GM21447 (cell line): Measurements from ENCODE around the gene QTRT2.

Experiments used
- ATAC-seq: cut with Tn5 transposase; IDR thresholded peaks from one replicate; pipeline ENCODE4 v1.9.1; 2021; ENCODE audit not compliant: unreplicated experiment

The QTRT2 gene

DNA sequence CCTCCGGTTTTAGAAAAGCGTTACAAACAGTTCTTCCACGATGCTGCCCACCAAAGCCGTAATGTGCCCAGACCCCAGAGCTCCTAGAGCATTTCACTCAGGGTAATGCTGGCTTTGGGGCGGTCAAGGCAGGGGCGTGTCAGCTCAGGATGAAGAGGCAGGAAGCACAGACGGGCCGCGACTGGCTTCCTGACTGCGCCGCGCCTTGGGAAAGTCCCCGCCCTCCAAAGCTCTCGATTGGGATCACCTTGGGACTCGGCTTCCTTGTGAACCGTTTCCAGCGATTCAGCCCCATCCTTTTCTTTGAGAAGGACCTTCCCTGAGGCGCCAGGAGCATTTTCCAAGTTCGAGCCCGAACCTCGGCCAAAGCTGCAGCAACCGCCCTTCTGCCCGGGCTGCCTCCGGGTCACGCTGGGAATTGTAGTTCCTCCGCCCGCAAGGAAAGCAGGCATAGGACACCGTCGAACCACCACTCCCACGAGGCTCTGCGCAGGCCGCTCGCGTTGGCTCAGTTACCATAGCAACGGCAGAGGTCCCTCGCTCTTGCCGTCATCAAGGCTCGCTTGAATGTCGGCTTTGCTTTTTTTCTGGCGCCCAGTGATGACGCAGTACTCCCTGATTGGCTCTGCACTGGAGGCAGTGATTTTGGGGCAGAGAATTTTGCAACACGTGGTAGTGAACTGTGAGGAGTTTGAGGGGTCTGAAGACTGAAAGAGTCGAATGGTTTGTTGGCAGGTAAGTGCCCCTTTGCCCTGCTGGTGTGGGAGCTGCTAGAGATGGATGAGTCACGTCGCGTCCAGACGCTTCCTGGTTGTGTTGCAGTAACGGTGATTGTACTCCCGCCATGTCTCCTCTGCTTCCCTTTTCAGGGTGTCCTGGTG lies at the start of gene QTRT2, which contains the start of gene CCDC191:
Gene QTRT2 (plus strand): TSS at position 608 of the 881 bp plus-strand sequence. CDS start 8,521 bp downstream, outside the sequence.
Gene CCDC191 (minus strand): TSS at position 397 of the 881 bp plus-strand sequence. CDS start 60 bp downstream, at position 337.
- ATAC-seq = peak; percentile 98

DNA sequence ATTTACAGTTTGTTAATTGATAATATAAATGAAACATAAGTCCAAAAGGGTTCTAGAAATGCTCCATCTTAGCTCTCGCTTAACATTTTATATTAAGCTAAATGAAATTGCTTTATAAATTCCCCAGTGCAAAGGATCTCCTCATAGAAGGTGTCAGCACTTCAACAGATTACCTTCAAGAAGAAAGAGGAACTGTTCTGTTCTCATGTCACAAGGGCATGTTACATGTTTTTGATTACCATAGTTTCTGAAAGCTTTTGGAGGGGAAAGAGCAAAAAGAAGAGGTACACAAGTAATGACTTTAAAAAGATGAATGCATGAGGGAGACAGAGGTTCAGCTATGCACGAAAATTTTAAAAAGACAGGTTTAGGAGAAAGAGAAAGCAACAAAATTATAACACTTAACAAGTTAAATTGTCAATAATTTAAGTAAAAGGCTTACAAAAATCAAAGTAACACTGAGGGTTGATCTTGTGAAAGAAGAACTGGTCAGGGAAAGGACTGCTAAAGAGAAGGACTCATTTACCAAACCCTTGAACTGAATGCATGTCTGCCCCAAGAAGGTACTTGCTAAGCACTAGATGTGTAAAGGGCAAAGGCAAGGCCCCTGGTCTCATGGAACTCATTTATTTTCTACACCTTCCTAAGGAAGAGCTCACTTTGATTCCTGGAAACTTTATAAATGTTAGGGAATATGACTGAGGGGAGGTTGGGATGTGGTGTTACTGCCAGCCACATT lies 45.3 kb upstream of the QTRT2 start:
- ATAC-seq = no peak

DNA sequence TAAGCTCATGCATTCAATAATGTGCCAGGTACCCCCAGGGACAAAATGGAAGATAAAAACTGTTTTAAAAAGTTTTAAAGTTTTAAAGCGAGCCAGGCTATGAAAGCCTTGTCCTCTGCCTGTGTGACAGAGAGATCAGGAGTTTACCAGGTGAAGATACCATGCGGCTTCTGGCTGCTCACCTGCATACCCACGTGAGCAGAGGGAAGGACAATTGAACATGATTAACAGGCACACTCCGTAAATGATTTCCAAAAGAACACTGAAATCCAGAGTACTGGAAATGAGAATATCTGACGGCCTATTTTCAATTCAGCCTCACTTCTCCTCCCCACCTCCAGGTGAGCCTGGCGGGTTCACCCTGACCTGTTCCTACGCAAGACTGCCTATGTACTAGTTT lies 42.3 kb upstream of the QTRT2 start:
- no peak for ATAC-seq

DNA sequence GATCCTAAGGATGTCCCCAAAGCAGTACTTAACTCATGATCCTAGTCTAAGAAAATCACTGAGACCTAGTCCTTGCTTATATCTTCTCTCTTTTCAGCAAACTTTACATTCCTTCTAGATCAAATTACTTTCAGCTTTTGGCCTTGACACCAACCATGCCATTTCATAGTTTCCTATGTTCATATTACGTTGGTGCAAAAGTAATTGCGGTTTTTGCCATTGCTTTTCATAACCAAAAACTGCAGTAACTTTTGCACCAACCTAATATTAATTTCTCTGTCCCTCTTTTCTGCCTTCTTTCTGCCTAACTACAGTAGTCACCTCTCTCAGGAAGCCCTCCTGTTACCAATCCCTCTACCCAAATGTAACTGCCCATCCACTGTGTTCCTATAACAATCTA lies 37.1 kb upstream of the QTRT2 start:
- ATAC-seq = no peak

DNA sequence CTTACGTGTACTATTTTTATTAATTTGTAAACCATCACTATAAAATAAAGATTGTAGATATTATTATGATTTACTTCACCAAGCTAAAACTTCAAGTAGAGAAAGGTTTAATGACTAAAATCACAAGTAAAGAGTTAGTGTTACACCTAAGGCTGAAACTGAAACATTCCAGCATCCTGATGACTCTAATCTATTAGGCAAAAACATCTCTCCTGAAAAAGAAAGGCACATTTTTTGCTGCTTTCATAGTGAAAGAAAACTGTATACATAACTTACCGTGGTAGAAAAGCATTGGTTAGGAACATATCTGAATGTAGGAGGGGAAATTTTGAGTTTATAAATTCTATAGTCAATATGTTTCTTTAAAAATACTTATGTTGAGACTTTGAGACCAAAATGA lies 35.6 kb upstream of the QTRT2 start:
- ATAC-seq = no peak

DNA sequence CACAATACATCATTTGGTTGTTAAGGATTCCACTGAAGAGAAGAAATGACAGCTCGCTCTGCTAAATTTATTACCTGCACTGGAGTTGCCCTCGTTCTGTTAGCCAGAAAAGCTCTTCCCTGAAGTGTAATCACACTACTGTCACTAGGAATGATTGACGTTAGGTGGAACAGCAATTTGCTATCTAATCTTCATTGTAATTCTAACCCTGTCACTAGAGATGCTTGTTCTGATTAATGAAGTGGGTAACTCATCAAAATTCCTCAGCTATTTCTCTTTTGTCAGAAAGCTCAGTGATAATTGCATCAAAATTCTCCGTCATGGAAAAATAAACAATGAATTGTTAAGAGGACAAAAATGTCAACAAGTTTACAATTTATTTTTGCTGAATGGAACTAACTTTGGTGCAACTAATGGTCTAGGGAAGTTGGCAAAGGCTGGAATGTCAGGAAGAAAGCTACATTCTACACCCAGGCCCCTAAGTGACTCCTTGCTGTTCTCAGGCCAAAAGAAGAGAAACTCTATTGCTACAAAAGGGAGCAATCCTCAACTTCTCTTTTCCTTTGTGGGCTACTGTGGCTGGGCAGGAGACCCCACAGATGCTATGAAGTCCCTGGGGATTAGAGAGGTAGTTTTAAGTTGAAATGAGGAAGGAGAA lies 34.3 kb upstream of the QTRT2 start:
- no peak for ATAC-seq

DNA sequence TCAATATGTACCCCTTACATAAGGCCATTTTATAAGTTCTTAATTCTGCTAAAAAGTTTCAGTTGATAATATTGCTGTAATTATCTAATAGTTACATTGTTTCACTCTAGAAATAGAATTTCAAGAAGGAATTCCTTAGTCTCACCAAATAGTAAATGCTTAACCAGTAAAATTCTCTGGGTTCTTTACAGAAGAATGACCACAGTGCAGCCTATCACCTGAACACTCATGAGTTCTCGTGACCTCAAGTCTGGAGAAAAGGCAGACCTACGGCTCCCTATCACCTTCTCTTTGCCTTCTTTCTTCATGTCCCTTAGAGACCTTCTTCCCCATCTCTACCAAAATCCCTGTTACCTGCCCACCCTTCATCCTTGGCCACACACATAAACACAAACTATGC lies 31.1 kb upstream of the QTRT2 start:
- no peak for ATAC-seq

DNA sequence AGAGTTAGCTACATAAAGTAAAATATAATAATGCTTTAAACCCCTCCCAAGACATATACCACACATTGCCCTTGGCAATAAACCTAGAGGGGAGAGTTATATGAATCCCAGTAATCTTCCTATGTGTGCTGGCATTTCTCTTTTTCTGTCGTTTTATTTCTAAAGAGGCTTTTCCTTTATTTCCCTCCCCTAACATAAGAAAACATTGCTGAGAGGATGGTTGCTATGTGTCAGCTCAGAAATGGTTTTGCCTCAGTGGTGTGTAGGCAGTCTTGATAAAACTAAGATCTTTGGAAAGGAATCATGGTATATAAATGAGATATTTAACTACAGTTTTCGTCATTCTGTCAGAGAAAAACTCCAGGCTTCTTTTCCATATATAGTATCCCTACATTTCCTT lies 30.2 kb upstream of the QTRT2 start:
- ATAC-seq = no peak

DNA sequence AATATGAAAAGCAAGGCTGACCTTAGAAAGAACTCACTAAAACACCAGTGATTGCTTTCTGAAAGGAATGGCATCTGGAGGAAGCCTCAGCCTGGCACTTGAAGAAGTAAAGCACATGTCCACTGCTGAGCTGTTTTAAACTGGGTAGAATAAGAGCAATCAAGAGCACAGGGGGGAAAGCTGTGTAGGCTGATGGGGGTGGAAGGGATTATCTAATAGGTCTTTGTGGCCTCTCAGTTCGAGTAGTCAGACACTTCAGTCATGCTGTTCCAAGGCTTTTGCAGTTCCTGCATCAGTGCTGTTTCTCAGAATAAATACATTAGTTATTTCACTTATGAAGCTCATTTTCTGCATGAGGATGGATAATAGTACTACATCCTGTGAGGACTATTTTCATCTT lies 22.8 kb upstream of the QTRT2 start:
- no peak for ATAC-seq

DNA sequence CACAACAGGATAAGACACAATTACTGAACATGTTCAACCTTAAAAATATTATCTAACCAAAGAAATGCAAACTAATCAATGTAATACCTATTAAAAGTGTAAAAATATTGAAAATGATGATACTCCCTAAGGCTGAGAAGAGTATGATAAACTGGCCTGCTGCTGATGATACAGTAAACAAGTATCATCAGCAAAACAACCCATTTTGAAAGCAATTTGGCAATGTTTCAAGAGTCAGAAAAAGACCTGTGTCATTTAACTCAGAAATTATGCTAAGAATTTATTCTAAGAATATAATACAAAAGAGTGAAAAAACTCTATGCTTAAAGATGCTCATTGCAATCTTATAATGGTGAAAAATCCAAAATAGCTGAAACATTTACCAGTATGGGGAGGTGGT lies 22.3 kb upstream of the QTRT2 start:
- ATAC-seq = no peak

DNA sequence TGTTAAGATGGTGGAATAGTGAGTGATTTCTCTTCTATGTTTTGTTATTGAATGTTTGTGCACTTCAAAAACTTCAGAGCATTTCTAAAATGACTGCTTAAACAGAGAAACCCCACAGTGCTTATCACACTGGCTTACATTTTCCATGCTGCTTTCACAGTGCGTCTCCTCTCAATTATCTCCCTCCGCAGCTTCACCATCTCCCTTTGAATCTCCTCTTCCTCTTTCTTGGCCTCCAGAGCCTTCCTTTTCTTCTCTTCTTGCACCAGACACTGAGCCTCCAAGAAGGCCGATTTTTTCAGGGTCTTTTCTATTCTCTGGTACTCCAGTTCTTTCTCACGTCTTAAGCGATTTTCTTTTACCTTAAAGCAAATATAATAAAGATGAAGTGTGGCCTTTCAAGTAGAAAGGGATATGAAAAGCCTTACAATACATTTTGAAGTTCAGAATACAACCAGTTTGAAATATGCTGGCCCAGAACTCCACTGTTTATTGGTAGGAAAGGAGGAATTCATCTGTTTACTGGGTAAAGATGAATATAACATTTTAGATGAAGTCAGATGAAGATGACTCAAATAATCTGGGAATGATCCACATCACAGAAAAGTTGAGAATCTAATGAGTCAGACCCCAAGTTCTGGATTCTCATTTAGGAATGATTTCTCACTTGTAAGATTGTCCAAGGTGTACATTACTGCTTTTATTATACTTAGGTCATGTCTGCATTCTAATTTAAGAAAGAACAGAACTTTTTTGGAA lies 21.6 kb upstream of the QTRT2 start:
- no peak for ATAC-seq

DNA sequence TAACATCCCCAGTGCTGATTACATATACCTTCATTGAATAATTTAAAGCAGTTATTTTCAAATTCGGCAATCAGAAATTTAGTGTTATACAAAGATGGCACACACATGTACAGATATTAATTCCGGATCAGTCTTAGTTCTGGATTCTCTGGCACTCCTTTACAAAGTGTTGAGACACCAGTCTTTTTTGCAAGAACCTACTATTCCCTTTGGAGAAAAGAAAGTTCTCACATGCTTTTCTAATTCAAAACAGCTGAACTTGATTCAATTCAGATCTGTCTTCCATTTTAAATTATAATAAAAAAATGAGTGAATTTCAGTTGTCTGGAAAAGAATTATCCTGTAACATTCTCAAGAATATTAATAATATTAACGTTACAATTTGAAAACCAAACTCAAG lies 20.6 kb upstream of the QTRT2 start:
- ATAC-seq = no peak

DNA sequence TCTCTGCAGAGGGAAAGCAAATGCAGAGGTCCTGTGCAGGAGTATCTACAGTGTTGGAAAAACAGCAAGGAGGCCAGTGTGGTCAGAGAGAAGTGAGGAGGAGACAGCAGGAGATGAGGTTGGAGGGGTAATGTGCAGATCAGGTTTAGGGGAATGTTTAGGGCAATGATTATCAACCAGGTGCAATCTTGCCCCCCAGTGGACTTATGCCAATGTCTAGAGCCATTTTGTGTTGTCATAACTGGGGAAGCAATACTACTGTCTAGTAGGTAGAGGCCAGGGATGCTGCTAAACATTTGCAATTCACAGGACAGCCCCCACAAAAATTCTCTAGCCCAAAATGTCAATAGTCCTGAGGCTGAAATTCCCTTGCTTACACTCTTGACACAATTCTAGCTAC lies 13.3 kb upstream of the QTRT2 start:
- ATAC-seq = no peak

DNA sequence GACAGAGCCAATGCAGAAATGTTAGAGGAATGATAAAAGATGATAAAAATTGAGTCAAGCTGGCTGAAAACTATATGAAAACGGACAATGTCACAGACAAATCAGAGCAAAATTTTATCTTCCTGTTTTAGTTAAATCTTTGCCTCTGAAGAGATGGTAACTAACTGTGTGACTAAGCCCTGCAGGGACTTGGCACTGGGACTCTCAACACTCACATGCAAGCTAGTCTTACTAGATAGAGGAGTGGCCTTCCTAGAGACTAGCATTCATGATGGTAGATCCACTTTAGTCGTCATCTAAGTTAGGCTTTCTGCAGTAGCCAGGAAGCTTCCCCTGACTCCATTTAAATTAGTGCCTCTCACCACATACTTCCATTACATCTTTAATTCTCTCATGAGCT lies 4.3 kb upstream of the QTRT2 start:
- no peak for ATAC-seq

DNA sequence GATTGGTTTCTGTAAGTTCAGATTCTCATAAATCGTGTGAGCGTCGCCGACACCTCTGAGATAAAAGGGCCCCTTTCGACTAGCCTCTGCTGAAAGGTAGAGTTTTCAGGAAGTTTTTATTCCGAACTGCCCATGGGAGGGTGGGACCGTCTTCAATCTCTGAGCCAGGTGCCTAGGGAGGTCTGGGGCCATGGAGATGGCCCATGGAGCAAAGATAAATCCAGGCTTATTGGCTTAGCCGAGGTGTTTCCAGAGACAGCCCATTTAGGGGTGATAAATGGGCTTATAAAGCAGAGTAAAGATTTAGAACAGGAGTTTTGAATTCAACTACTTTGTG lies 442 bp downstream of the QTRT2 start:
- peak; percentile 6 for ATAC-seq

DNA sequence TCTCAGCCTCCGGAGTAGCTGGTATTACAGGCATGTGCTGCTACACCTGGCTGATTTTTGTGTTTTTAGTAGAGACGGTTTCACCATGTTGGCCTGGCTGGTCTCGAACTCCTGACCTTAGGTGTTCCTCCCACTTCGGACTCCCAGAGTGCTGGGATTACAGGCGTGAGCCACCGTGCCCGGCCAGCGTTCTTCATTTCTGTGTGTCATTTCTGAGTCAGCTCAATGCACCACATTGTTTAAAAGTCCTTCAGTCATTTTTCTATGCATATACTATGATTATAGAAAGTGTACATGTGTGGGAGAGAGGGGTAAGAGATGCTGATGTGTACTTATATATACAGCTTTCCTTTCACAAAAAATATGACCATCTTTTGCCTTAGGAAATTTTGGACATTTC lies 2.1 kb downstream of the QTRT2 start:
- no peak for ATAC-seq

DNA sequence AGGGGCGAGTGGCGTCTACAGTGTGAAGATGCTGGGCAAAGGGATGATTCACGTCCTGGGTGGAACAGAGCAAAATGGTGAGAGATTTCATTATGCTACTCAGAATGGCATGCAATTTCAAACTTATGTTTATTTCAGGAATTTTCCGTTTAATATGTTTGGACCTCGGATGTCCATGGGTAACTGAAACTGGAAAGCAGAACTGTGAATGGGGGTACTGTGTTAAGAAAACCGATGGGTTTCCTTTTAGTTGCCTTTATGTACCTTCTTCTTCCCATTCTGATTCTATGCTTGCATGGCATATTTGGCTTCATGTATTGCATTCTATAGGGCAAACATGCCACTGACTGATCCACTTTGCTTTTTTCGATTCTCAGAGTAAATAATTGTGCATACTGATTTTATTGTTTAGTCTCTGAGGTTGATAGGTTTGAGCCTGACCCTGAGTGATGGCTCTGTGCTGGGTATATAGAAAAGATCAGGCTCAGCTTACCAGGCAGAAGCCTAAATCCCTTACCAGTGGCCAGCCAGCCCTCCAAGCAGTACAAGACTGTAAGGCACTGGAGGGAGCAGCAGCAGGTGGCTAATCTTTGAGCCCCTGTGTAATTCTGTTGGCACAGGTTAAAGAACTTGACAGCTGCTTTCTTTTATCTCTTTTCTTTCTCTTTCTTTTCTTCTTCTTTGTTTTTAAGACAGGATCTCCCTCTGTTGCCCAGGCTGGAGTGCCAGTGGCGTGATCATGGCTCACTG lies 4.5 kb downstream of the QTRT2 start:
- ATAC-seq = no peak

DNA sequence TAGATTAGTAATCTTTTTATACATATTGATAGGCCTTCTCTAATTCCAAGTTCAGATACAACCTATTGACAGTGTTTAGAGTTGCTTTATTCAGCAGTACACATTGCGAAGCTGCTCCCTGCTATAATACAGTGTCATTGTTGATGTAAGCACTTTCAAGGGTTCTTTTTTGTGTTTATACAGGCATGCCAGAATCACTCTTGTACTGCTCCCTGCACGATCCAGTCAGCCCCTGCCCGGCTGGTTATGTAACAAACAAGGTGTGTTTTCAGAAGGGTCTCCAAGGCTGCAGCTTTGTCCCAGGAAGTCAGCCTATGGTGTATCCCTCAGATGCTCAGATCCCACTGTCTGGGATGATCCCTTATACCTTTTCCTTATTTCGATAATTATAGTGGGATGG lies 11.3 kb downstream of the QTRT2 start:
- no peak for ATAC-seq

DNA sequence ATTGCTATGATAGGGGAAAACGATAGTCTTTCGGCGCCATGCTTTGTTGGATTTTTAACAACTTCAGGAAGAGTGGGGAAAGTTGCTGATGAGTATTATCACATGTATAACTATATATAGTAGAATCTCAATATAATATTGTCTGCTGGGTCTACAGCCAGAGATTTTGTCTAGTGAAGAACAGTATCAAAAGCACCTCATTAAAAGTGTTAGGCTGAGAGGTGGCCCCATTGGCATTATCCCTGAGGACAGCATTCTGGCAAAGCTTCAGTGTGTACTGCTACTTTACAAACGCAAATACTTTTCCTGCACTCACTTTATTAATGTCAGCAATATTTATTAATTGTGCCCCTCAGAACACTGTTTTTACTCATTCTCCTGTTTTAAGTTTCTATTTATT lies 11.8 kb downstream of the QTRT2 start:
- no peak for ATAC-seq

DNA sequence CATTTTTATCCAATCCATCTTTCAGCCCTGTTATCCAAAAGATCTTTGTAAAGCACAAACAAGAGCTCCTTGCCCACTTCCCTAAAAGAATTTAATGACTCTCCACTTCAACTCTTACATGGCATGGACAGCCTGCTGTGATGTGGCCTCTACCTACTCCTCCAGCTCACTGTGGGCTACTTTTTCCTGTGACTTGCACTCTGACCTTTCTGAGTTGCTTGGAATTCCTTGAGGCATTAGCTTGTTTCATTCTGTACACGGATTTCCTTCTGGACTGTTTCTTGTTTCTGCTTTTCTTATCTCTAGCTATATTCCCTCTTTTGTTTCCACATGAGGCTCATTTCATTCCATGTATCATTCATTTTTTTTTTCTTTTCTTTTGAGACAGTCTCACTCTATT lies 15.2 kb downstream of the QTRT2 start:
- no peak for ATAC-seq
